HPDE6-E6E7 (cell line): ENCODE results near the gene GPC6.

ENCODE experiments used
- DNase-seq: peaks from one replicate; pipeline ENCODE4 v3.0.0; 2011; ENCODE audit warnings: missing footprints; ENCODE audit errors: extremely low spot score

Gene GPC6

GRCh38 chr13:93230261-93230855, 3.8 kb downstream of the GPC6 start:
- no peak for DNase-seq

DNA sequence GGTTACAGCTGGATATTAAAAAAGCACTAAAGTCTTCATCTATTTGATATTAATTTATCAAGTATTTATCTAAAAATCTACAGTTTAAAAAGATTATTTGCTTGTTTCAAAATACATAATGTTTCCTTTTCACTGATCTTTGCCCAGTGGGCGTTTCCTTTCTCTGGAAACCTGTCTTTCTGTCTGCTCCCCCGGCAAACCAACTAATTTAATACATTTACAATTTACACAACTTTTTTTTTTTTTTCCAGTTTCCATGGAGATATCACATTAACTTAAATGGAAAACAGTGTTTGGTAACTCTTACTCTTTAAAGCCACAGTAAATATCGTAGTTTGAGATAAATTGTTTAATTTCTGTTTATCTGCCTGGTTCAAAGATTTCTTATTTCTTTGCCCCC, 5.3 kb downstream of the GPC6 start:
- DNase-seq: no peak

DNA sequence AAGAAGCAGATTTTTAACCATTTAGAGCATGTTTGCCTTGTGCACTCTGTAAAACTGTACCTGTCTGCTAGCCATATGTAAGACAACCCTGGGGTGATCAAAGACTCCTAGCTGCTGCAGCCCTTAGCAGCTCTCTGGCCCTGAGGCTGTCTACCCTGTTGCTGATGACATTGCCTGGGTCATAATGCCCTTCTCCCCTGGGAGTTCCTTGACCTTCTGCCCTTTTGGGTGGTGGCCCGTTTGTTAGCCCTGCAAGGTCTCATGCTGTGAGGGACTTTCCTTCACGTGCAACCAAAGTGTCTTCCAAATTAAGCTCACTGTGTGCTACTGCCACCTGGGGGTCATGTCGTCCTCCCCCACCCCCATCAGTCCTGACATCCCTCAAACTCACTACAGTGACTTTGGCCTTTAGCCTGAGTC, 7.4 kb downstream of the GPC6 start:
- DNase-seq: no peak

GRCh38 chr13:93234459-93234858, 7.9 kb downstream of the GPC6 start:
- DNase-seq: no peak

DNA sequence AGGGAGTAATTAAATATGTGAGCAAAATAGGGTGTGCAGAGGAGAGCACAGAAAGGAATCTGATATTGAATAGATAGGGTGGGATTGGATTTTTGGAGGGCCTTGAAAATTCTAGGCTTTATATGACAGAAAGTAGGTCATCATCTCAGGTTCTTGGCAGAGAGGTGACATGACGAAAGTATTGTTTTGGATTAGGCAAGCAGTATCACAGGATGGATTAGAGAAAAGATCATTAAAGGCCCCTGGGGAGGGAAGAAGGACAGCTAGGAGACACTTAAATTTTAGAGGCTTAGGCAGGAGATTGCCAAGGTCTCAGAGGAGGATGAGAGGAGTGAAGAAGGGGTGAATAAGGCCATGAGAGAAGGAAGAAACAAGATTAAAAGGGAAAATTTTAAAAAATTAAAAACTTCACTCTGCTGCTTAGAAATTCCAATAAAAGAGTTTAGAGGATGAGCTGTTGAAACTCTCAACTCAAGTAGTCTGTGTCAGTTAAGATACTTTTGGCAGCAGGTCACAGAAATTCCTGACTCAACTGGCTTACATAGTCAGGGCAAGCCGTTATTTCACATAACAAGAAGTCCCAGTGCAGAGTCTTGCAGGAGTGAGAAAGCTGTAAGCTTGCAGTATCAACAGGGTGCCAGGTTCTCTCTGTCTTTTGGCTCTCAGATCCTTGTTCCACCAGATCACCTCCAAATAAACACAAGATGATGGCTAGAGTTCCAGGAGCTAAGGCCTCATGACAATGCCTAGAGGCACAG, 8.8 kb downstream of the GPC6 start:
- no peak for DNase-seq

- DNase-seq: no peak
These were observed 12.1 kb downstream of the GPC6 start for GRCh38 chr13:93238711-93239110.

DNA sequence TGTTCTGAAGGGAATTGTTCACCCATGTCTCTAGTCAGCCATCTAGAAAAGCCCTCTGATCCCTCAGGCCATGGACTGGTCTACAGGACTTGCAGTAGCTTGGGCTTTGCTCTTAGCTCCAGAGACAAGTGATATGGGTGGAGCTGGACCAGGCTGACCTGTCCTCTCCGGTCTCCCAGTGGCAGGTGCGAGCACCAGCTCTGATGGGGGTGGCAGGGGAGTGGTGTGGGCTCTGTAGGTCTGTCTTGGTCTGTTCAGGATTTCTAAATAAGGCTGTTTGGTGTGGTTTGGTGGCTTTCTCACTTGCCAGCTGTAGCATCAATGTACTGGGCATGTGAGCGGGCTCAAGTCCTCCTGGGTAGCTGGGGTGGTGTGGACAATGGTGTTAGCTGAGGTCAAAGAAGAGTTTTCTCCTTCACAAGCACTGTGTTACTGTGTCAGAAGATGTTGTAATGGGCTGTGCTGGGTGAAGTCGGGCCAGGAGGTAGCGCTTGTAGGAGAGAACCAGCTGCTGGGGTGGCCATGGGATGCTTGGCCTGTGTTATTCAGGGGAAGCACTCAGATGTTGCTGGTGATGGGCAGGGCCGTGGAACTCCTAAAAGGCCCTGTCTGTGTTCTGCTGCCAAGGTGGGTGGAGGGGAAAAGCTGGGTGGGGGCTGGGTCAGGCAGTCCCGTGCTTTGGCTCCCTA, 16.9 kb downstream of the GPC6 start:
- no peak for DNase-seq

DNA sequence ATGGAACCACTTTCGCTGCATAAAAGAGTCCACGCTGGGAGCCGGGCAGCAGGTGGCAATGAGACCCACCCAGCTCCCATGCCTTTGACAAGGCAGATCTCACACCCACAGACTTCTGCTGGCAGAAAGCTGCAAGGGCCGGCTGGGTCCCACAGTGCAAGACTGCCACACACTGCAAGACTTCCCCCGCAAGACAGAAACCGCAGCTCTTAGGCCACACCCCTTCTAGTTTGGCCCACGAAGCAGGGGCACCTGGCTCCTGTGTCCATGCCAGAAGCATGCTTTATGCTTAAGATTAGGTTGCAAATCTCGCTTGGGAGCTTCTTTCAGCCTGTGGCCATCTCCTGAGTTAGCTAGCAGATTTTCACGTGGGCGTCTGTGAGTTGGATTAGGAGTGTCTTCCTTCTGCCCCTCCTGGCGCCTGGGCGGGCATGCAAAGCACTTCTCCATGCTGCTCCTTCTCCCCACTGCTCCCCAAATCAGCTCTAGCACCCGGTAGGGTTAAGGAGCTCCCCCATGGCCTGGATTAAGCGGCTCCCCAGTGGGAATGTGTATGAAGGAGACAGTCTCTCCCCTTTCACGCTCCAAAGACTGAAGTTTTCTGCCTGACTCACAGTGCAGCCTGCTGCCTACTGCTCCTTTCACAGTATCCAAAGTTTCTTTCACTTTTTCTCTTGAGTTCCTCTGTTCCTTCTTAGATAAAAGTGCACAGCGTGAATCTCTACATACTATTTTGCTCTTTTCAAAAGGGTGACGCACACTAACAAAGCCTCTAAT, 17.7 kb downstream of the GPC6 start:
- no peak for DNase-seq

- no peak for DNase-seq
These were observed 18.3 kb downstream of the GPC6 start for GRCh38 chr13:93244918-93245280.

GRCh38 chr13:93246069-93246468, 19.5 kb downstream of the GPC6 start:
- DNase-seq: no peak

GRCh38 chr13:93248627-93249047, 22.0 kb downstream of the GPC6 start:
- no peak for DNase-seq

DNA sequence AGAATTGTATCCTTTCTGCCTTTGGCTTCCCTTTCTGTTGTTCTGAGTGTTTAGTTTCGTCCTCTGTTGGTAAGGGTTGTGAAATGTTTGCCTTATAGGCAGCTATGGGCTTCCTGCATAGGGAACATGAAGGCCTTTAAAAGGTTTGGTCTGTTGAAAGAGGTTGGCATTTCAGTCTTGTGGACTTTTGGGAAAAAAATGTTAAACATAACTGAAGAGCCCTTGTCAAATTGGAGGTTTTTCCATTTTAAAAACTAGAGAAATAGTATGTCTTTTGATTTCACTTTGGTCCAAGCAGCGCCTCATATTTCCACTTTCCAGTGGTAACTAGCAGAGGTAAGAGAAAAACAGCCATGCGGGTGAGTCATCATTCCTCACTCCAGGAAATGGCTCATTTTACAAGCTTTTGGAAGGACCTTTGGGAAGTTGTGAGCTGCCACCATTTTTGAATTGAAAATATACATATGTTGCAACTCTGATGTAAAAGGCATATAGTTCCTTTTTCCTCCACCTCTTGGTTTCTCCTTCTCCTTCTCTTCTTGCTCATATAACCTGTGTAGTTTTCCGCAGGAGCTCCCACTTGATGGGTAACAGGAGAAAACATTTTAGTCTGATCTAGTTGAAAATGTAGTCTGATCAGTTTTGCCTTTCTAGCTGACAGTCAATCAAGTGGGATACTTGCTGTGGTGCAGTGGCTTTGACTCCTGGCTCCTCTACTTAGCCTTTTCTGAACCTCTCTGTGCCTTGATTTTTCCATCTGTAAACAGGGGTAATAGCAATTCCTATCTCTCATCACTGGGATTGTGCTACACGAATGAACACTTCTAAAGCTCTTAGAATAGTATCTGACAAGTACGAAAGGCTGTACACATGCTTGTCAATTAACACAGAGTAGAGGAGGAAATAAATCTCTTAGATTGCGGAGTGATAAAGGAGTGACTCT, 23.0 kb downstream of the GPC6 start:
- no peak for DNase-seq

GRCh38 chr13:93254775-93255174, 28.2 kb downstream of the GPC6 start:
- DNase-seq: no peak

DNA sequence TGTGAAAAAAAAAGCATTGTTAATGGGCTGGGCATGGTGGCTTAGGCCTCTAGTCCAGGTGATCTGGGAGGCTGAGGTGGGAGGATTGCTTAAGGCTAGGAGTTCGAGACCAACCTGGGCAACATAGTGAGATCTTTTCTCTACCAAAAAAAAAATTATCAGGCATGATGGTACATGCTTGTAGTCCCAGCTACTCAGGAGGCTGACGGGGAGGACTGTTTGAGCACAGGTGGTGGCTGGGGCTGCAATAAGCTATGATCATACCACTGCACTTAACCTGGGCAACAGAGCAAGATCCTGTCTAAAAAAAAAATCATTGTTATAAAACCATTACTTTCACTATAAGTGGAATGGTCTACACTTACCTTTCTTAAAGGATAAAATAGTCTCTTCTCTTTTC, 30.4 kb downstream of the GPC6 start:
- no peak for DNase-seq

- DNase-seq: no peak
These were observed 33.0 kb downstream of the GPC6 start for GRCh38 chr13:93259527-93260080.

DNA sequence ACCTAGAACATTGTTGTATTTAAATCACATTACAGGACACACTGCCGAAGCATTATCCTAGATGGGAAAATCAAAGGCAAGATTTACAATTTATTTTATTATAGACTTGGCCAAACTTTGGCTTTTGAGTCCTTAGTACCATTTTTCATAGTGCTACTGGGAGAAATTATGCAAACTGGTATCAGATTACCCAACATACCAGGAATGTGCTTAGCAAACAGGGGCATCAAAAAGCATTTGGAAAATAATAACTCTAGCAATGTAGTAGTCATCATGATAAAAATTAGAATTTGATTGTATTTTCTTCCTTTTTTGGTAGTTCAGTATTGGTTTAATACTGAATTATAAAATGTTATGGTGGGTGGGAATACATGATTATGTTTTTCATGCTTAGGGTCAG, 34.0 kb downstream of the GPC6 start:
- DNase-seq: no peak

GRCh38 chr13:93262729-93263345, 36.2 kb downstream of the GPC6 start:
- no peak for DNase-seq

GRCh38 chr13:93264876-93265275, 38.3 kb downstream of the GPC6 start:
- no peak for DNase-seq

- no peak for DNase-seq
These were observed 39.2 kb downstream of the GPC6 start for GRCh38 chr13:93265800-93266199.

- DNase-seq: no peak
These were observed 40.1 kb downstream of the GPC6 start for GRCh38 chr13:93266681-93267080.
